GM19452 (cell line): ENCODE results near the gene ALK.

Experiments used
- ATAC-seq: cut with Tn5 transposase; IDR thresholded peaks from one replicate; pipeline ENCODE4 v1.9.1; 2021; ENCODE audit not compliant: unreplicated experiment

Gene ALK

DNA sequence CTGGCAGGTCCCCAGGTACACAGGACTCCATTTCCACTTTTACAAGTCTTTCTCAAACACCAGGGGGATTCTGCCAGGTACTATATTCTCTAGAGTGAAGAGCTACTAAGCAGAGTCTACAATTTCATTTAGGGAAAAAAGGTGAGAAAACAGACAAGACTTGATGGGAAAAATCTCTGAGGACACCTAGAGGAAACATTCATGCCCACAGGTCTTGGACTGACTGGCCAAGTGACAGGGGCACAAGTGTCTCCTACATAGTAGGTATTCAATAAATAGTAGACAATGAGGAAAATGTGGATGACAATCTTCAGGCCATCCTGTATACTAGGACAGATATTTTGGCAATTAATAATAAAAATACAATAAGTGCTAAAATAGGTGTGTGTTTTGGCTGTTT lies 577.6 kb downstream of the ALK start:
- no peak for ATAC-seq

DNA sequence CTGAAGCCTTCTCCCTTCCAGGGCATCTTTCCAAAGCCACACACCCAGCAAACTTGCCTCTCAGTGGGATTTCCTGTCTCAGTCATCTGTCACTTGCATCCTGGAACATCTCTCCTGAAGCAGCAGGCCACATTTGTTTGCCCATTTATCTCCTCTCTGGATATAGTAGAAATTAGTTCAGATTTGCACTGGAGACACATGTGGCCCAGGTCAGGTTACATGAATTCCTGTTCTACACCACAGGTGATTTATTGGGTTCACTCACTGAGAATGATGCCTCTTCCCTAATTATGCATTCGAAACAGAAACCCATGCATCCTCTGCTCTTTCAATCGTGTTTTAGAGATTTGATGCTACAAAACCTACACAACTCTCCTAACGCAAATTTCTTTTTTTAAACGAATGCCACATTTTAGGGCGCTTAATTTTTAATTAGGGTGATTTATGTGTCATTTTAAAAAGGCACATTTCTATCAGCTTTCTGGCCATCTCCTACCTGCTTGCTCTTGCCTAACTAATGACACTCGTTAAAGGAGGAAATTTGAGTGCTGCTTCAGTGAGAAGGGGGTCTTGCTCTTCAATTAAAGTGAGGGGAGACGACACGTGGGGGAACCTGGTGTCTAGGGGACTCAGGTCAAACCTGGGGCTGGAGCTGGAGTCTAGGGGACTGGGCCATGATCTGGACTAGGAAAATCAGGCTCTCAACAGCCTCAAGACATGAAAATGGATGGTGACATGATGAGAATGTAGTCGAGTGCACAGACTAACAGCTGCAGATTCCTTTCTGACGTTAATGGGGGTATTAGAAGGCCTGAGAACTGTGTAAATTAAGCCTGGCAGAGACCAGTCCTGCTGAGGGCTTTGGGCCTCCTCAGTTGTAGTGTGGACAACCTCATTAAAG lies 584.8 kb downstream of the ALK start:
- no peak for ATAC-seq

DNA sequence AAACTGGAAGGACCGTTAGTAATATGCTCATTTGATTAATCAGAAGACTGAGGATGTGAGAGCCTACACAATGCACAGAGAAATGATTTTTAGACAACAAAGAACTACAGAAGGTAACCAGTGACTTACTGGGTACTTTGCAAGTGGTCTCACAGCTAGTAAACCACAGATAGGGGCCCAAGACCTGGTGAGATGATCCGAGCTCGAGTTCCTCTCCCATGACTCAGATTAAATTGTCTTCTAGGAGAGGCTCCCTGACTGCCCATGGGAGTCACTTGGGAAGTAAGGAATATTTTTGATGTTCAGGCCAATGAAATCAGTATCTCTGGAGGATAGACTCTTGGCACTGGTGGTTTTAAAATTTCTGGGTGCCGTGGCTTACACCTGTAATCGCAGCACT lies 586.0 kb downstream of the ALK start:
- ATAC-seq: no peak

DNA sequence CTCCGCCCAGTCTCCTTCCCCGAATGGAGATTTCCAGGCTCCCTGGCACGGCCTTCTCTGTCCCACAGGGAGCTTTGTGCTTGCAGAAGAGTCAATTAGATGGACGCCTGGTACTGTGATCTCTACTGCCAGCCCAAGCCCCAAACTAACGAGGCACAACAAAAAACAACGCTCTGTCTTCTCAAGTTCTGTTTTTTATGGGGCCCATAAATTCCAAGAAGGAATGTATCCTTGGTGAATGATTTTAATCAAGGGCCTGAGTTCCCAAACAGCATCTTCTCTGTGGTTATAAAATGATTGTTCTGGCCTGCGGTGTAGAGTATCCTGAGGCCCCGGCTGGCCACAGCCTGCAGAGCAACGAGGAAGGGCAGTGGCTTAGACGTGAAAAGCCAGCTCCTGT lies 586.7 kb downstream of the ALK start:
- no peak for ATAC-seq

DNA sequence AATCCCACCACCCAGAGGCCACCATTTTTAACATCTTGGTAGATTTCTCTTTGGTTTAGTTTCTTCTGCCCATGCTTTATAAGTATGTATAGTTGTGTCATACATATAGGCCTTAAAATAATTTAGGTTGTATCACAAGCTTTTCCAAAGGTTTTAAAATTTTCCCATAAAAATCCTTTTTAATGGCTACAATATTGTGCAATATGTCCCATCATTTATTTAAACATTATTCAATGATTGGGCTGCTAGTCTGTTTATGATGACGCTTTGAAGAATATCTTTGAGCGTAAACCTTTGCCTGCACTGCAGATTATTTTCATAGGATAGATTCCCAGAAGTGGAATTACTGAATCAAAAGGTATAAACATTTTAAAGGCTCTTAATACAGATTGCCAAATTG lies 588.8 kb downstream of the ALK start:
- ATAC-seq: no peak

DNA sequence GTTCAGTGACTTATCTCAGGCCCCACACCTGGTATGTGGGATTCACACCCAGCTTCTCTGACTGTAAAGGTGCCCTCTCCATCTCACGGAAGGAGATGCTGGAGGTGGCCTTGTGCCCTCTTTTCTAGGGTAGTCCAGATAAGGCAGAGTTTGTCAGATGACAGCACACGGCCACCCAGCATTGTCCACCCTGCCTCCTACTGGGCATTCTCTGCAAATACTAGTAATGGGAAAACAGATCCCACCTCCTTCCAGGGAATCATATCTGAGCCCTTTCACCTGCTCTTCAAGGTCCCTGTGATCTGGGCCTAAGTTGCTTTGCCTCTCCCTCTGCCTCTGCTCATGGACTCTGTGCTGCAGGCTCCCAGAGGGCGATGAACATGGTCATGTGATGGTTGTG lies 591.5 kb downstream of the ALK start:
- no peak for ATAC-seq

DNA sequence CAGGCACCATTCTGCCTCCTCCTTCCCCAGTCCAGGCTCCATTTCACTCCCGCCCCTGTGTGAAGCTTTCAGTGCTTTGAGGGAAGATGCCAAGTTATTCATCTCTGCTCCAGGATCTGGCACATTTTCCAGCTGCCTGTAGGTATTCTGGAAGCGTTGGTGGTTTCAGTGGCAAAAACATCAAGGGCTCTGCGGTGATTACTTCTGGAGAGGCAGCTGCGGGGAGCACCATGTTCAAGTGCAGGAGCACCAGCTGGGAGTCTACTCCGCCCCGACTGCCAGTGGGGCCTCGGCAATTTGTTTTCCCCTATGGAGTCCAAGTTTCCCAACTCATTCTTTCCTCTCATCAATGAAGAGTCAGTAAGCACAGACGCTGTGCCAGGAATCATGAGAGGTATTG lies 594.5 kb downstream of the ALK start:
- ATAC-seq: no peak

DNA sequence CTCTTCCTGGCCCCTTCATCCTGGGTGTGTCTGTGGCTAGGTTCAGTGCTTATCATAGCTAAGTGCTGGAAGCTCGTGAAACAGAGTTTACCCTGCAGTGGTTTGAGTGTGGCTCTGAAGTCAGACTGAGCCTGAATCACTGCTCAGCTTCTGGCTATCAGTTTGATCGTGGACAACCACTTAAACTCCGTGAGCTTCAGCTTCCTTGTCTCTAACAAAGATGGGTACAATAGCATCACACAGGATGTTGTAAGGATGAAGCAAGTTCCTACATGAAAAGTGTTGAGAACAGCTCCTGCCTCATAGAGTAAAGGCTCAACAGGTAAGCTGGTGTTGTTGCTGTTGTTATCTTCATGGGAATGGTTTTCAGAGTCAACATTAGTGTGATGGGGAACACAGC lies 595.8 kb downstream of the ALK start:
- ATAC-seq: no peak

DNA sequence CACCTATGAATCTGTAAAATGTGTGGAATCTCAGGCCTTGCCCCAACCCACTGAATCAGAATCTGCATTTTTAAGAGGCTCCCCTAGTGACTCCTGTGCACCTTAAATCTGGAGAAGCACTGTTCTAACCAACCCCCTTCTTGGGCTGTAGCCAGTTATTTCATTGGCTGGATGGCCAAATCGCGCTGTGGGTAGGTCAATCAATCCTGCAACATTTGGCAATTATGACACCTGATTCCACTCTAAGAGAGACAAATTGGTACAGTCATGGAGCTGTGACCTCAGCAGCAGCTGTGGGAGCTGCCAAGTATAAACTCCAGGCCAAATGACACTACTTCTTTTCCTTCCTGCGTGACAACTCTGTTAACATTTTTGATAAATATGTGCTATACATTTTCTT lies 597.4 kb downstream of the ALK start:
- ATAC-seq: no peak

DNA sequence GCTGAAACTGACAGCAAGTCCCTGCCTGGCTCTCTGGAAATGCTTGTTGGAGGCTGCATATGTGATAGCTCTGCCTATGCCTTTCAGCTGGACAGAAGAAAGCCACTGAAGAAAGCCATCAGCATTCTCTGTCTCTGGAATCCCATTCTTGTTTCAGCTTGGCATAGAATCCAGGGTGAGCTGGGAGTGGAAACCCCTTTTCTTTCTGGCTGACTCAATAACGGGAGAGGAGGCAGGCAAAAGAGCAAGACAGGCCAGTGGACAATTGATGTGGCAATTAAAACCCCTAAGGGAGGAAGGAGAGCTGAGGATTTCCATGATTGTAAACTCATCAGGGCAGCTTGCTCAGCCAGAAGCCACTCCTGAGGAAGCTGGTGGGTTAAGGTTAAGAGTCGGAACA lies 598.1 kb downstream of the ALK start:
- ATAC-seq: no peak

DNA sequence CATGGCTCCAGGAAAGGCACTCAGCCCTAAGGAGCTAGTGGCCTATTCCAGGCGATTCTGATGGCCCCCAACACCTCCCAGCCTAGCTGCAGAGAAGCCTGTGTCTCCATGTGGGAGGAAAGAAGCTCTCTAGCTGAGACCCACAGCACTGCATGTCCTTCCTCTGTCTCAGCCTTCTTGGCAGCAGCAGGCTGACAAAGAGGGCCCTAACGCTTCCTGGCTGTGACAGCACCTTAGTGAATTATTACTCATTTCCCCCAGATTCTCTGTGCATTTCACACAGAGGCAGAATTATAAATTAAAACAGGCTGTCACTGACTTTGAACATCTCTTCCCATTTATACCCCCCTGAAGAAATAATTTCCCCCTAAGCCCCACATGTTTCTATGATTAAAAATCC lies 599.4 kb downstream of the ALK start:
- ATAC-seq: no peak

DNA sequence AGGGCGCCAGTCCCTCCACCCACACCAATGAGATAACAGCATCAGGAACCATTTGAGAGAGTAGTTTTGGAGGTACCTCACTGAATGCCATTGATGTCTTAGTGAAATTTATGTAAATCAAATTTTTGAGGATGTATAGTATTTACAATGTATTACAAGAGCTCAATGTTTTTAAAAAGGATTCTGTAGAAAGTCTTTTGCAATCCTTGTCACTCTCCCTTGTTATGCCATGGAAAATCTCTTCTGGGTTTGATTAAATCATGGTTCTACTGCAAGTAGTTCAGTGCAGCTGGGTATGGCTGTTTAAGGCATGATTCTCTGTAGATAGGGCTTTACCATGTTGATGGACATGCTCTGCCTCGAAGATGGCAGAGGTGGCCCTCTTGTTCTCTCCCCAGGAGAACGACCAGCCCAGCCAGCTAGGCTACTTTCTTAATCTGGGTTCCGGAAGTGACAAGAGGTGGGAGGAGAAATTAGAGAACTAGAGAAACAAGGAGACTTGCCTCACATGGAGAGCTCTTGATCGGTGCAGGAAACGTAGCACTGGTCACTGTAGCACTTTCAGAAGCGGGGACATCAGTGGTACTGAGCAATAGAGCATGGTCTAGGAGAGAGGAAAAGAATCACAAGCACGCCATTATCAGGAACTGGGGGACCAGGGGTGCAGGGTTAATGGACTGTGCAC lies 603.4 kb downstream of the ALK start:
- ATAC-seq: no peak

DNA sequence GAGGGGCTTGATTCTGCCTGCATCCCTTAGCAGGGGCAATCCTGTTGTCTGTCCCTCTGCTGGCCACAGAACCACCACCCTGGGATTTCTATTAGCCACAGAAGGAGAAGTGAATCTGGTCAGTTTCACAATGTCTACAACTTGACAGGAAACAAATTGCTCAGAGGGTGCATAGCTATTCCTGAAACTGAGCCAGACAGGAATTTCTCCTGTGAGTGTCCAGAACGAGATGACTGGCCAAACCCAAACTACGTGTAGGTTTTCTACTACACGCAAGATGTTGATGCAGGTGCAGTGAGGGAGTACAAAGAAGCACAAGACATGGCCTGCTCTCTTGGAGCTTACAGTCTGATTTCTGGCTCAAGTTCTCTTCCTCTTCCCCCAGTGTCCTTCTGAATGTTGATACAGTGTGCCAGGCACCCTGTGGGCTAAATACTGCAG lies 604.3 kb downstream of the ALK start:
- peak; percentile 48 for ATAC-seq

DNA sequence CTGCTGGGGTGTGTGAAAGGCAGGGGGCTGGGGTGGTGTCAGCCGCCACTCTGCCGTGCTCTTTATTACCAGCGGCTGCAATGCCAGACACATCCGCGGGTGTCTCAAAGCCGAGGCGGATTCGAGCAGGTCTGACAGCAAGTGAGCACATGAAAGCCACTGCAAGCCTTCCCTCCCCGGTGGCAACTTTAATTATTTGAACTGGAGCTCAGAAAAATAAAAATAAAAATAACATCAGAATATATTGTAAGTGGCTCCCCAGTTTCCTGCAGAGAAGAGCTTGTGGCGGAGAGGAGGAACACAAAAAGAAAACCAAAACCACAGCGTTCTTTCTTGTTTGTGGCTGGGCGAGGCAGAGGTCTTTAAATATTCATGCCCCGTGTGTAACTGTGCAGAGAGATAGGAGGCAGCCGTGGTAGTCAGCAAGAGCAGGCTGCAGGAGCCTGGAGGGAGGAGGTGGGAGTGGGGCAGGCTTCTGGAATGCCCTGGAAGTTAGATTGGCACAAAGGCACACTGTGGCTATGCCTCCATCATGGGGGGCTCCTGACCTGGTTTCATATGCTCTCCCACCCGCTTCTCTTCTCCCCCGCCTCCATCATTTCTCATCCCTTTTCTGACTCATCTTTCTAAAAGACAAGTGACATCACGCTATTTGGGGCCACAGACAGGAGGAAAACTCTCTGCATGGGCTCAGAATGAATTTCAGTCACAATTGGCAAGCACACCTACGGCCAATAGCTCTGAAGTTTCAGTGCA lies 606.4 kb downstream of the ALK start:
- ATAC-seq: peak; percentile 70

DNA sequence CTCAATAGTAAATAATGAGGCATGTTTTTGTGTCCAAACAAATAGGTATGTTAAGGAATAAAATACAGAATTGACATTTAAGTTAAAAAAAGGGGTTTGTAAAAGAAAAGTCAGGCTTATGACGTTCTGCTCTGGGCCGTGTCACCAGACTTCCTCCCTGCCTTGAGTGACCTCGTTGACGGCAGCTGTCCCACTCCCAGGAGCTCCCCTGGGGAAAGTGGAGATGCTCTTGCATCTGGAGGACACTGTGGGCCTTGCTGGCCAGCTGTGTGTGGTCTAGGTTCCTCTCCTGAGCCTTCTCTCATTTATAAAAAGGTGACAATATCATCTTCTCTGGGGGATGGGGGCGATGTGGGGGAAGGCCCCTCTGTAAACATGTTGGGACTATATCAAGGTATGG lies 609.9 kb downstream of the ALK start:
- no peak for ATAC-seq

DNA sequence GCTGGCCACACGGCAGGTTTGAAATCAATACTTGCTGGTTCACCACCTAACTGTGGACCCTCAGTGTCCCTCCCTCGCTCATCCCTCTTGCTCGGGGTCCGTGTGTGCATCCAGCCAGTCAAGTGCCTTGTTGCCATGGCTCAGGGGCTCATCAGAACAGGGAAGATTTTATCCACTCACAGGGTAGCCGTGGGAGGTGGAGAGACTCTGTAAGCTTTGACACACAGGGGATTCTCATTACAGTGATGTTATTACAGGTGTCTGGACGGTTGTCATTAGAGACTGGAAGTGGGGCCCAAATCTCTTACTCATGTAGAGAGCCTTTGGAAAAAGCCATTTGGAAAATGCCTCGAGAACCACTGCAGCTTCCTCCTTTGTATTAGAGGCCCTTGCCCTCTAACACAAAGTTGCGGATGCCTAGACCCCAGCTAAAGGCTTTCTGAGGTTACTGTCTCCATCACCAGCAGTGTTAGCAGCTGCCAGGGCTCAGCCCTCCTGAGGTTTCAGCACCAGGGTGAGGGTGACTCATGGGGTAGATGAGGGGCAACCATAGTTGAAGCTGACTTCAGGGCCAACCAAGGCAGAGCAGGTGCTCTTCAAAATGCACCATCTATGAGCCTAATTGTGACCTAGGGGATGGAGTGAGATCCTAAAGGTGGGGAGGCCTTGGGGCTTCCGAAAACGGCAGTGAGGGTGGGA lies 610.6 kb downstream of the ALK start:
- no peak for ATAC-seq

DNA sequence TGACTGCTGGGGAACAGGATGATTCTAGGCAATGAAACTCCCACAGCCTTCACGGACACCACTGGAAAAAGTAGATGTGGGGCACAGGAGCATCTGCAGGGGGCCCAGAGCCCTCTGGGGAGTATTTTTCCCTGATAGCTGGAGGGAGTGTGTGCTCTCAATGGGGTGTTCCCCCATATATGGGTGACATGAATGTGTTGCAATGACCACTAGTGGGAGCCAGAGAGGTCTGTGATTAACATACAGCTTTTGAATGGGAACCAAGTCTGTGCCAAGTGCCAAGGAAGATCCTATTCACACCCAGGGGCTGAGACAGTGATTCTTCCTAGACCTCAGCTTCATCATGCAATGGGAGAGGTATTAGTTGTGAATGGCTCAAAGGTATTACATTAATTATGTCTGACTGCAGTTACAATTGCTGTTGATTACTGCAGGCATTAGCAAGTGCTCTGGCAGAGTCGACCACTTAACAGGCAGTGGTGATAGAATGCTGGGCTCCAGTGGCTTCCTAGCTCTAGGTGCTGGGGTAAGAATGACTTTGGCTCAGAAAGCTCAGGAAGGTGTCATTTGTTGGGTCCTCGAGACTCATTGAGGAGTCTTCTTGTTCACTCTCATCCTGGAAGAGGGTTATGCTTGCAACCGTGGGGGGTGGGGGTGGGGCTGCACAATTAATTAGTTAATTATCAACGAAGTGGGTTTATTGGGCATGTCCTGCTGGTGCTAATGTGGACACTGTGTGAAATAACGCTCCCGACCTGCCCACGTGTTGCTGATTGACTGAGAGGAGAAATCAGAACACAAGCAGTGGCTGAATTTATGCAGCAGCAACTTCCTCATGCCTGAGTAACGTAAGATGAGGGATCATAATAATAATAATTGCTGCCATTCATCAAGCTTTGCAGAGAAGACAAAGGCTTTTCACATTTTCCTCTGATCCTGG lies 612.0 kb downstream of the ALK start:
- ATAC-seq: peak; percentile 57

DNA sequence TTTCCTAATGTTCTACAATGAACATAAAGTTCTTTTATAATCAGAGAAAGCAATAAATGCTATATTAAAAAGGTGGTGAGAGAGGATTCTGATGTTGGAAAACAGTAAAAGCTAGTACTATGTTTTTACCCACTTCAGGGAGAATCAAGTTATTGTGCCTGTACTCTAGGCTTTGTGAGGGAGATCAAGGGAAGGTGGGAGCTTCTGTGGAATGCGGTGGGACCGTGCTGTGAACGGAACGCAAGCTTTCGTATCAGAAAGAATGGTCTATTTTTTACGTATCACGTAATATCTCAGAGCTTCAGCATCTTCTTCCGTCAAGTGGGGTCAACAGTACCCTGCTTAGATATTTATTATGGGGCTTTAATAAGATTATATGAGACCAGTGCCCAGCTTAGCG lies 613.0 kb downstream of the ALK start:
- no peak for ATAC-seq

DNA sequence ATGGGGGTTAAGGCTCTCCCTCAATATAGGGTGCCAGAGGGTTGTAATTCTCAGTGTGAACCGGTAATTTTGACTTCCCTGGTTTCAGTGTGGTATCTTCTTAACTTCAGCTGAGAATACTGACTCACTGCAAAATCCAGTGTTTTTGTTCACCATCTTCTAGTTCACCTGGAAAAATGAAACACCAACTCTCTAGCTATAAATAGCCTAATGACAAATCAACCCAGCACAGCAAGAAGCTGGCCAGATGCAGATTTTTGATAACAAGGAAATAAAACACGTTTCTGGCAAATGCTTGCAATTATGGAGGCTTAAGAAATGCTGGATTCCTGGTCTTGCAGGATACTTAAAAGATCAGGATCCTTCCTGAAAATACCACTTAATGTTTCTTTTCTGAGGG lies 613.9 kb downstream of the ALK start:
- ATAC-seq: no peak

DNA sequence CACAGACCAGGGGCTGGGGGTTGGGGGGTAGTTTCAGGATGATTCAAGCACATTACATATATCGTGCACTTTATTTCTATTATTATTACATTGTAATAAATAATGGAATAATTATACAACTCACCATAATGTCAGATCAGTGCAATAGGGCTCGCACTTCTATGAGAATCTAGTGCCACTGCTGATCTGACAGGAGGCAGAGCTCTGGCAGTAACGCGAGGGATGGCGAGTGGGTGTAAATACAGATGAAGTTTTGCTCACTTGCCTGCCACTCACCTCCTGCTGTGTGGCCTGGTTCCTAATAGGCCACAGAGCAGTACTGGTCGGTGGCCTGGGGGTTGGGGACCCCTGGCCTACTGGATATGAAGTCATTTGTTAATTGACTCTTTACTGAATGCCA lies 615.6 kb downstream of the ALK start:
- no peak for ATAC-seq
